Endometrial microvascular endothelial cells (primary cell): ENCODE results near the gene PSMD7. TPM values are rescaled to one million over a fixed set of nuclear protein-coding genes. Genes with fewer than 3 reads are reported as not detected.

Source experiments
- in situ Hi-C: cut with HindIII; loops from 2 replicates; pipeline ENCODE4 v1.10.0; 2017; ENCODE audit warnings: low sequenced_read_pairs, low pct_unique_long_range_greater_than_20kb; ENCODE audit errors: inconsistent ontology term
- total RNA-seq: library from RNA; depleted of rRNA; stranded (reverse); fragments of >200 nt; gene quantifications from one replicate; pipeline ENCODE4 v1.2.3, GENCODE V29; 2015; ENCODE audit errors: inconsistent ontology term

The PSMD7 gene
- 90.0 TPM for total RNA-seq

DNA sequence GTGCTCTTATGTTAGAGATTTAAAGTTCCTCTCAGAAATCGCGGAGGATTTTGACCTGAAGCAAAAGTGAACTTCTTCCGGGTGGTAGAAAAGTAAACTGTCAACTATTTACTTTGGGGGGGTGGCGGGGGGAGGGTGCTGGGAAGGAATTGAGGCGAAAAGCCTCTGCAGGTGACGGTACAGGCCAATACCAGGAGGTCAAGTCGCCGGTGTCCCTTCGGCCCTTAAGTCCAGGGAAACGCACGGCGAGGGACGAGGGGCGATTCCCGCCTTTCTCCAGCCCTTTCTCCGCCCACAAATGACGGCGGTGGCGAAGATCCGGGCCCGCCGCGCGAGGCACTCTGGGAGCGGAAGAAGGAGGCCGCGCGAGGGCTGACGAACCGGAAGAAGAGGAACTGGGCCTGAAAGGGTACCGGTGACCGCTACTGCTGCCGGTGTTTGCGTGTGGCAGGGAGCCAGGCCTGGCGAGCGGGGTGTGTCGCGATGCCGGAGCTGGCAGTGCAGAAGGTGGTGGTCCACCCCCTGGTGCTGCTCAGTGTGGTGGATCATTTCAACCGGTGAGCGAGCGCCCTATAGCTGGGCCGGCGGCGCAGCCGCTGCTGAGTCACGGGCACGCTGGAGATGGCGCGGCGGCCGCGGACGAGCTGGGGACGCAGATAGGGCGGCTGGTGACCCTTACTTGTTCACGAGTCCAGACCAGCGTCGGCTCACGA is at the start of gene PSMD7:
TSS of gene PSMD7 (plus strand) at position 383 of the 713 bp plus-strand sequence. CDS start at position 484, 101 bp downstream.
- in situ Hi-C loops: no loop called here

GRCh38 chr16:74249254-74249653 is 47.4 kb upstream of the PSMD7 start:
- in situ Hi-C loops: no loop called here

DNA sequence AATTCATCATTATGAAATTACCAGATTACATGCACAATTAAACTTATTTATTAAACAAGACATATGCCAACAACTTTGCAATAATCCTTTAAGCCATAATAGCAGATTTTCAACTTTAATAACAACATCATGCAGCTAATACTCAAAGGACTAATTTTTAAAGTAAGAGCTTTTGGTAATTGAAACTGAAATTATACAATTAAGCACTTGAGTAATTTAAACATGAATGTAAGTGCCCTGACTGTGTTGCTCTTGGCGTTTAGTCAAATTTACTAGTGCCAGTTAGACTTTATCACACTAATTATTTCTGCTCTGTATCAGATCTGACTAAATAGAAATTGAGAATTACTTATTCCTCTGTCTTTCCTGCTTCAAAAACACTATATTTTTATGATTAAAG is 46.8 kb upstream of the PSMD7 start:
- in situ Hi-C loops: no loop called here

DNA sequence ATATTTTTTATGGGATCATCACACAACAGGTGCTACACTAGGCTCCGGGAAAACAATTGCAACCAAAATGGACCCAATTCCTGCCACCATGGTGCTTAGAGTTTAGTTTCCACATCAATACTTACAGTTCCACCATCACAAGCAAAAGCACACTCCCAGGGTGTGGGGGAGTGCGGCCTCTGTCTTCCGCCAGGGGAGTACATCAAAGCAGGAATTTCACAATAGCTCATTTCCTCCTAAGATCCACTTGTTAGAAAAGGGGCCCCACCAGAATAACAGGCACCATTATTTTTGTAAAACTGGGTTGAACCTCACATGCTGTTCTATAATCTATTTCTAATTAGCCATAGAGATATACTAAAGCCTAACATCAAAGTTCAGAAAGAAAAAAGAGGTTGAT is 44.3 kb upstream of the PSMD7 start:
- in situ Hi-C loops: no loop called here

- in situ Hi-C loops: no loop called here
Observed at GRCh38 chr16:74253161-74253938, 43.3 kb upstream of the PSMD7 start.

DNA sequence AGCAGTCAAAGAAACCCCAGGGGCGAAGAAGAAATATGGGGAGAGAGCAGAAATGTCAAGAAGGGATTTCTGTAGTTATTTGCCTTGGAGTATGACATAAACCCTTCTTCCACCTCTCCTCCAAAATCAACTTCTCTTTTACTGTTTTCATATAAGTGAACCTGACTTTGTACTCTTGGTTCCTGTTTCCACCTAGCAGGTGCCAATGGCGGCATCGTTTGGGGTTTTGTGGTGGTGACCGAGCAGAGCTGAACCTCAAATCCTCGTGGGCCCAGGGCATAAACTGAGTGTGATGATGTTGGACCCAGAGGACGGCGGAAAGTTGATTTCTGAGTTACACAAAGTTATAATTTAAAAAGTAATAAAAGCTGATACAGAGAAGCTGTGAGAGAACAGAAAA is 39.6 kb upstream of the PSMD7 start:
- in situ Hi-C loops: no loop called here

- in situ Hi-C loops: no loop called here
Observed at GRCh38 chr16:74261068-74261467, 35.5 kb upstream of the PSMD7 start.

DNA sequence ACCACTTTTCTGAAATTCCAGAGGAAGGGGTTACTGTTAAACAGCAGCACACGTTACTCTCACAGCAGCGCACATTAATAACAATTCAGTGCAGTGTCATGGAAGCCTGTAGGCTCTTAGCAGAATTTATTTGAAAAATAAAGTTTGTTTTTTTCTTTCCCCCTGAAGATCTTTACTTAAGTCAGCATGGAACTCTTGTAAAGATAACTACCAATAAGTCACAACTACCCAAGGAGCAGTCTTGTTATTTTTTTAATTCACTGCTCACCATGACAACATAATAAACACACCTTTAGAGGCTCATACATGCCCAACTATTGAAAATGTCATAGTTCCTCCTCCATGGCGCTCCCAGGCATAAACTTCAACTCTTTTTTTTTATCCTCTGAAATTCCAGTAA is 31.8 kb upstream of the PSMD7 start:
- in situ Hi-C loops: no loop called here

DNA sequence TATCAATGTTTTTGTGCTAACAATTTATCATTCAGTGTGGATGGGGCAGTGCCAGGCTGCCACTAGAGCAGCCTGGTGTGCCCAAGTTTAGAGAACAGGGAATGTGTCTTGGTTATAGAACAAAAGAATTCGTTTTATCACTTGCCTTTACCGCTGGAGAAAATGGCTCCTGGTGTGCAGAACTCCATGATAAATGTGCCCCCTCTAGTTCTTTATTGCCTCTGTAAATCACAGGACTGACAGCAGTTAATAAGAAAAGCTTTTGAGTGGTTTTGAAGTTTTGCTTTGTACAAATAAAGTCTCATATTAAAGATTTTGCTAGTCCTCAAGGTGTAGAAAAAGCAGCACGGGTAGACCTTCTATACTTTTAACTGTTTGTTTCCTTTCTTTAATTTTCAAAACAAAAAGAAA is 28.2 kb upstream of the PSMD7 start:
- in situ Hi-C loops: no loop called here

DNA sequence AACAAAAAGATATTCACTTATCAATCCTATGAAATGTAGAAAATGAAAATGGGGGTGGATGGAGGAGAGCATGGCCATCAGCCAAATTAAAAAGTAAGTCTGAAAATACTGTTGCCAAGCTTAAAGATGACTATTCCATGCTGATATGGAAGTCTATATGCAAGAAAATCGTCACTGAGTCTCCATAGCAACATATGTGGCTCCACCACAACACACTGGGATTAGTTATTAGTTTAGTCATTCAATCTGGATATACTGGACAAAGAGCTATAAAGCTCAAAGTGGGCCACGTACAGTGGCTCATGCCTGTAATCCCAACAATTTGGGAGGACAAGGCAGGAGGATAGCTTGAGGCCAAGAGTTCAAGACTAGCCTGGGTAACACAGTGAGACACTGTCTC is 24.7 kb upstream of the PSMD7 start:
- in situ Hi-C loops: no loop called here

GRCh38 chr16:74275031-74275636 is 21.5 kb upstream of the PSMD7 start:
- in situ Hi-C loops: no loop called here

DNA sequence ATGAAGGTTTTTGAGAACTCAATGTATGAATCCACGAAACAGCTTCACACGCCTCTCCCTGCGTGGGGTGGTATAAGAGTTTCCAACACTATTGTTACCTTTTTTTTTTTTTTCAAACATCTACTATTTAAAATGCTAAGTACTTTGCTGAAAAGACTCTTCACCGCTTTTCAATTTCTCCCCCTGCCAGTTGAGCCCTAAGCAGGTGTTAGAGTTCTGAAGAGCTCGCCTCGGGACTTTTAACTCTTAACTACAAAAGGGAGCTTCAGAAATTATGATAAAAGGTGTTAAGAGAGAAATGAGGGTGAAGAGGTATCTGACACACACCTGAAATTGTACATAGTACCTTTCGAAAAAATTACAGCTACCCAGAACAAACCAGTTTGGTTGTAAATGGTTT is 20.9 kb upstream of the PSMD7 start:
- in situ Hi-C loops: no loop called here

DNA sequence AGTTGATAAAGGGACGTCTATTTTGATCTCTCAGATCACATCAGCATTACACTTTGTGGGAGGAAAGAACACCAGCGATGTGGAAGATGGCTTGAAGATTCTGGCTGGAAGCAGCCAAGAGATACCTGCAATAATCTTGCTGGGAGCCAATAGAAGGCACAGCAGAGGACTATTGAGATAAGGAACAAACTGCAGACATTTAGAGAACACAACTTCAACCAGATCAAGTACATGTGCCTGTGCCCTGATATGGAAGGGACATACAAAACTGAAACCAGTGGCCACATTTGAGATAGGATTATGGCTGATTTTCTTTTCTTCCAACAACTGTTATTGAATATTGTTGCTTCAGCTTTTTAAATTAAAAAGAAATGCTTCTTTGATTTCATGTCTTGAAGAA is 18.6 kb upstream of the PSMD7 start:
- in situ Hi-C loops: no loop called here

GRCh38 chr16:74279266-74279665 is 17.3 kb upstream of the PSMD7 start:
- in situ Hi-C loops: no loop called here

DNA sequence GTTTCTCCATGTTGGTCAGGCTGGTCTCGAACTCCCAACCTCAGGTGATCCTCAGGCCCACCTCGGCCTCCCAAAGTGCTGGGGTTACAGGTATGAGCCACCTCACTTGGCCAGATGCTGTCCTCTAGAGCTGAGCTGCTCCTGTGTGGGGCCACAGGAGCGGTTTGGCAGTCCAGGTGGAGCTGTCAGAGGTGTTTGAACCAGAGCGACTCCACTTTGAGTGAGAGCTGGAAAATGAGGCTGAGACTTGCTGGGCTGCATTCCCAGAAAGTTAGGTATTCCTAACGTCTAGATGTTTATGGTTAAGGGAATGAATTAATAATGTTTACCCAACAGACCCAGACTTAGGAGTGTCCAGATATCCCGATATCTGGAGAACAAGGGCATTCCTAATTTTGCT is 16.8 kb upstream of the PSMD7 start:
- in situ Hi-C loops: no loop called here

GRCh38 chr16:74280448-74280847 is 16.2 kb upstream of the PSMD7 start:
- in situ Hi-C loops: no loop called here

DNA sequence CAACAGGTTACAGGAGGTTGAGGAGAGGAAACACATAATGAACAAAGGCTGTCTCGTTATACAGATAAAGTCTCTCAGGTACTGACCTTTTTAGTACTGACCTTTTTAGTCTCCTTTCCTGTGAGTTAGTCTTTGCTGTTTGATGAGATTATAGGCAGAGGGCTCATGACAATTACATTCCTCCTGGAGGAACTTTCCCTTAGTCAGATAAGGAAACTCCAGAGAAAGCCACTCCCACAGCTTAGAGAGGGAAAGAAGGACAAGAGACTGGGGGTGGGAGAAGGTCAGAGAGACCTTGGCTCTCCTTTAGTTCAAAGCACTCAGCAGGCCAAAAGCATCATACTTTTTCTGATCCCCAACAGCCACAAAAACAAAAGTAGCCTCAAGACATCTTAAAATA is 15.3 kb upstream of the PSMD7 start:
- in situ Hi-C loops: no loop called here

DNA sequence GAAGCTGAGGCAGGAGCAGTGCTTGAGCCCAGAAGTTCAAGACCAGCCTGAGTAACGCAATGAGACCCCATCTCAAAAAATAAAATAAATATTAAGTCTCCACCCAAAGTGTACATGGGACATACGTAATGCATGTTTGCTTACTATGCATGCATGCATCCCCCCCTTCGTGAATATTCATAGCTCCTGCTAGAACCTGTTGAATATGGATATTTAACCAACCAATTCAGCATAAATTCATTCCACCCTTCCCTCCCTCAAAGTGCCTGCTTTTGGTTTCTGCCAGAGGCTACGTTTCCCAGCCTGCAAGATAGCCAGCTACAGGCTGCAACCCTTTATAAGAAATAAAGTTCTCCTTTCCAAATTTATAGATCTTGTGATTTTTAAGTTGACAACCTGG is 12.9 kb upstream of the PSMD7 start:
- in situ Hi-C loops: no loop called here

GRCh38 chr16:74288065-74288464 is 8.5 kb upstream of the PSMD7 start:
- in situ Hi-C loops: no loop called here

GRCh38 chr16:74290356-74290755 is 6.3 kb upstream of the PSMD7 start:
- in situ Hi-C loops: no loop called here
